Osteocyte (in vitro differentiated cells): ENCODE data around the gene MGAT5. TPM values are rescaled to one million over a fixed set of nuclear protein-coding genes. Genes with fewer than 3 reads are reported as not detected.

Source experiments
- DNase-seq: peaks from one replicate; pipeline ENCODE4 v3.0.0; 2021; ENCODE audit warnings: mixed read lengths; ENCODE audit not compliant: unreplicated experiment; ENCODE audit errors: extremely low spot score
- H3K27ac Mint-ChIP-seq: one replicate; pipeline ENCODE4 v1.8.0; 2021; ENCODE audit warnings: mild to moderate bottlenecking, mixed read lengths; ENCODE audit not compliant: unreplicated experiment
- H3K27me3 Mint-ChIP-seq: one replicate; pipeline ENCODE4 v1.8.0; 2021; ENCODE audit warnings: mixed read lengths; ENCODE audit not compliant: unreplicated experiment
- H3K36me3 Mint-ChIP-seq: one replicate; pipeline ENCODE4 v1.8.0; 2021; ENCODE audit warnings: mixed read lengths; ENCODE audit not compliant: unreplicated experiment
- H3K4me1 Mint-ChIP-seq: one replicate; pipeline ENCODE4 v1.8.0; 2021; ENCODE audit warnings: mixed read lengths; ENCODE audit not compliant: unreplicated experiment
- H3K4me3 Mint-ChIP-seq: one replicate; pipeline ENCODE4 v1.8.0; 2021; ENCODE audit warnings: mild to moderate bottlenecking, moderate library complexity, mixed read lengths; ENCODE audit not compliant: unreplicated experiment
- H3K9me3 Mint-ChIP-seq: one replicate; pipeline ENCODE4 v1.8.0; 2021; ENCODE audit warnings: mixed read lengths; ENCODE audit not compliant: unreplicated experiment
- CTCF ChIP-seq: fragments of 200-600 bp; sonication (generic); IDR thresholded peaks from 2 replicates; pipeline ENCODE4 v1.5.0; 2021; ENCODE audit warnings: antibody characterized with exemption, mild to moderate bottlenecking, moderate library complexity
- total RNA-seq: library from RNA; stranded (reverse); gene quantifications from 2 replicates; pipeline ENCODE4 v1.2.1, GENCODE V29; 2021

Gene MGAT5
- total RNA-seq, 1 donor from 2014 or later, result 22.6 TPM

GRCh38 chr2:134461511-134461910, 207.6 kb downstream of the MGAT5 start:
- DNase-seq, result no peak
- no peaks in the 10 kb centered on the region for H3K9me3 Mint-ChIP-seq
- no peak overlapping the region for H3K27ac Mint-ChIP-seq

GRCh38 chr2:134462275-134462674, 208.4 kb downstream of the MGAT5 start:
- no peaks in the 10 kb centered on the region for H3K9me3 Mint-ChIP-seq
- no peaks in the 10 kb centered on the region for H3K4me1 Mint-ChIP-seq
- H3K27ac Mint-ChIP-seq, result no peak overlapping the region
- no peak for TF ChIP-seq CTCF
- no peaks in the 10 kb centered on the region for H3K27me3 Mint-ChIP-seq
- no peak for DNase-seq
- no peak overlapping the region for H3K4me3 Mint-ChIP-seq
- H3K36me3 Mint-ChIP-seq, result no peaks in the 10 kb centered on the region

More at GRCh38 chr2:134461511-134461910, 207.6 kb downstream of the MGAT5 start:
- H3K4me1 Mint-ChIP-seq, result no peaks in the 10 kb centered on the region
- no peak overlapping the region for H3K4me3 Mint-ChIP-seq
- no peak for TF ChIP-seq CTCF
- H3K36me3 Mint-ChIP-seq, result no peaks in the 10 kb centered on the region
- H3K27me3 Mint-ChIP-seq, result no peaks in the 10 kb centered on the region

GRCh38 chr2:134462791-134463698, 209.2 kb downstream of the MGAT5 start:
- Mint-ChIP-seq H3K4me1 (no peaks in the 10 kb centered on the region), H3K27me3 (no peaks in the 10 kb centered on the region), H3K4me3 (no peak overlapping the region), H3K9me3 (no peaks in the 10 kb centered on the region), H3K36me3 (no peaks in the 10 kb centered on the region), H3K27ac (no peak overlapping the region)
- peak; percentile 74 for DNase-seq
- no peak for TF ChIP-seq CTCF

- peak; percentile 69 for DNase-seq
- Mint-ChIP-seq H3K27me3 (no peaks in the 10 kb centered on the region), H3K9me3 (no peaks in the 10 kb centered on the region), H3K4me1 (no peaks in the 10 kb centered on the region), H3K4me3 (no peak overlapping the region), H3K27ac (no peak overlapping the region), H3K36me3 (no peaks in the 10 kb centered on the region)
- TF ChIP-seq CTCF, result no peak
These were observed 209.8 kb downstream of the MGAT5 start for GRCh38 chr2:134463699-134464022.

- no peaks in the 10 kb centered on the region for H3K27me3 Mint-ChIP-seq
- H3K36me3 Mint-ChIP-seq, result no peaks in the 10 kb centered on the region
- no peak for TF ChIP-seq CTCF
- H3K4me1 Mint-ChIP-seq, result no peaks in the 10 kb centered on the region
- H3K4me3 Mint-ChIP-seq, result no peak overlapping the region
- peak; percentile 57 for DNase-seq
- H3K27ac Mint-ChIP-seq, result no peak overlapping the region
- H3K9me3 Mint-ChIP-seq, result no peaks in the 10 kb centered on the region
These were observed 211.6 kb downstream of the MGAT5 start for GRCh38 chr2:134465228-134466105.
